Loucy (cell line): Measurements from ENCODE around the gene KDM4C.

Experiments
- H2AFZ ChIP-seq: fragments of 200-600 bp; sonication (generic); 2 replicates; pipeline ENCODE4 v1.6.0; 2016; ENCODE audit warnings: antibody characterized with exemption, mild to moderate bottlenecking, low read length, moderate library complexity
- H3F3A ChIP-seq: fragments of 200-600 bp; 2 replicates; pipeline ENCODE4 v1.6.0; 2016; ENCODE audit warnings: antibody characterized with exemption, low read depth, mild to moderate bottlenecking
- H3K27me3 ChIP-seq: fragments of 200-600 bp; sonication (generic); 2 replicates; pipeline ENCODE4 v1.6.1; 2014; ENCODE audit warnings: low read length, mild to moderate bottlenecking; ENCODE audit not compliant: insufficient read depth, poor library complexity, severe bottlenecking
- H3K36me3 ChIP-seq: fragments of 200-600 bp; sonication (generic); 2 replicates; pipeline ENCODE4 v1.6.1; 2016; ENCODE audit warnings: low read length; ENCODE audit not compliant: insufficient read depth
- H3K4me1 ChIP-seq: fragments of 200-600 bp; sonication (generic); 2 replicates; pipeline ENCODE4 v1.5.1; 2014; ENCODE audit warnings: low read length, mild to moderate bottlenecking; ENCODE audit not compliant: insufficient read depth, poor library complexity, severe bottlenecking
- H3K4me2 ChIP-seq: fragments of 200-600 bp; sonication (generic); 2 replicates; pipeline ENCODE4 v1.6.0; 2014; ENCODE audit warnings: antibody characterized with exemption, low read length, low read depth, mild to moderate bottlenecking; ENCODE audit not compliant: poor library complexity, severe bottlenecking
- H3K4me3 ChIP-seq: fragments of 200-600 bp; sonication (generic); 2 replicates; pipeline ENCODE4 v1.5.1; 2014; ENCODE audit warnings: low read length, mild to moderate bottlenecking, mixed read lengths; ENCODE audit not compliant: poor library complexity, severe bottlenecking
- H3K79me2 ChIP-seq: fragments of 200-600 bp; sonication (generic); 2 replicates; pipeline ENCODE4 v1.6.1; 2014; ENCODE audit warnings: low read length; ENCODE audit not compliant: insufficient read depth
- H3K9ac ChIP-seq: fragments of 200-600 bp; sonication (generic); 2 replicates; pipeline ENCODE4 v1.6.0; 2014; ENCODE audit warnings: mild to moderate bottlenecking, low read depth, low read length, moderate library complexity; ENCODE audit not compliant: poor library complexity, severe bottlenecking
- H3K9me2 ChIP-seq: fragments of 200-600 bp; sonication (generic); replicated peaks from 2 replicates; pipeline ENCODE4 v1.6.1; 2016; ENCODE audit warnings: low read depth, low read length, mixed read lengths
- H3K9me3 ChIP-seq: fragments of 200-600 bp; sonication (generic); 2 replicates; pipeline ENCODE4 v1.6.1; 2014; ENCODE audit warnings: mild to moderate bottlenecking, antibody characterized with exemption, low read length, low read depth; ENCODE audit not compliant: insufficient read depth
- H4K20me1 ChIP-seq: fragments of 200-600 bp; sonication (generic); 2 replicates; pipeline ENCODE4 v1.6.0; 2014; ENCODE audit warnings: antibody characterized with exemption, low read length, mild to moderate bottlenecking; ENCODE audit not compliant: insufficient read depth, poor library complexity, severe bottlenecking
- EZH2phosphoT487 ChIP-seq: fragments of 200-600 bp; IDR thresholded peaks from 2 replicates; pipeline ENCODE4 v1.6.1; 2018; ENCODE audit warnings: antibody characterized with exemption, mild to moderate bottlenecking, moderate library complexity, borderline replicate concordance
- TF ChIP-seq, protein P1 (sequence below): fragments of 200-600 bp; sonication (generic); conservative IDR thresholded peaks from 2 replicates; pipeline ENCODE4 v1.5.1; 2014; ENCODE audit warnings: mild to moderate bottlenecking, antibody characterized with exemption, low read length

Gene KDM4C

GRCh38 chr9:6938447-6938846 is 180.7 kb downstream of the KDM4C start:
- Histone ChIP-seq H2AFZ (no peak overlapping the region), H3K36me3 (peaks cover 5% of the 10 kb centered on the region; the same call in 1 of the 2 replicates), H4K20me1 (no peaks in the 10 kb centered on the region), H3K9ac (no peak overlapping the region), H3K9me3 (no peaks in the 10 kb centered on the region), H3K79me2 (no peaks in the 10 kb centered on the region), H3K4me1 (no peaks in the 10 kb centered on the region), H3K9me2 (no peaks in the 10 kb centered on the region), H3K4me2 (no peak overlapping the region), H3F3A (no peaks in the 10 kb centered on the region), H3K27me3 (no peaks in the 10 kb centered on the region), H3K4me3 (no peak overlapping the region)
- no peak for TF ChIP-seq EZH2phosphoT487
- TF ChIP-seq, protein P1, sequence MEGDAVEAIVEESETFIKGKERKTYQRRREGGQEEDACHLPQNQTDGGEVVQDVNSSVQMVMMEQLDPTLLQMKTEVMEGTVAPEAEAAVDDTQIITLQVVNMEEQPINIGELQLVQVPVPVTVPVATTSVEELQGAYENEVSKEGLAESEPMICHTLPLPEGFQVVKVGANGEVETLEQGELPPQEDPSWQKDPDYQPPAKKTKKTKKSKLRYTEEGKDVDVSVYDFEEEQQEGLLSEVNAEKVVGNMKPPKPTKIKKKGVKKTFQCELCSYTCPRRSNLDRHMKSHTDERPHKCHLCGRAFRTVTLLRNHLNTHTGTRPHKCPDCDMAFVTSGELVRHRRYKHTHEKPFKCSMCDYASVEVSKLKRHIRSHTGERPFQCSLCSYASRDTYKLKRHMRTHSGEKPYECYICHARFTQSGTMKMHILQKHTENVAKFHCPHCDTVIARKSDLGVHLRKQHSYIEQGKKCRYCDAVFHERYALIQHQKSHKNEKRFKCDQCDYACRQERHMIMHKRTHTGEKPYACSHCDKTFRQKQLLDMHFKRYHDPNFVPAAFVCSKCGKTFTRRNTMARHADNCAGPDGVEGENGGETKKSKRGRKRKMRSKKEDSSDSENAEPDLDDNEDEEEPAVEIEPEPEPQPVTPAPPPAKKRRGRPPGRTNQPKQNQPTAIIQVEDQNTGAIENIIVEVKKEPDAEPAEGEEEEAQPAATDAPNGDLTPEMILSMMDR: no peak

GRCh38 chr9:6938873-6939272 is 181.1 kb downstream of the KDM4C start:
- H3K27me3 ChIP-seq: no peaks in the 10 kb centered on the region
- no peaks in the 10 kb centered on the region for H3F3A ChIP-seq
- no peaks in the 10 kb centered on the region for H3K9me3 ChIP-seq
- no peak for TF ChIP-seq EZH2phosphoT487
- TF ChIP-seq, protein P1: no peak
- H3K36me3 ChIP-seq: peaks cover 5% of the 10 kb centered on the region; the same call in 1 of the 2 replicates
- H3K4me1 ChIP-seq: no peaks in the 10 kb centered on the region
- H4K20me1 ChIP-seq: no peaks in the 10 kb centered on the region
- no peaks in the 10 kb centered on the region for H3K9me2 ChIP-seq
- no peak overlapping the region for H2AFZ ChIP-seq
- no peak overlapping the region for H3K9ac ChIP-seq
- H3K4me2 ChIP-seq: no peak overlapping the region
- H3K79me2 ChIP-seq: no peaks in the 10 kb centered on the region
- no peak overlapping the region for H3K4me3 ChIP-seq

DNA sequence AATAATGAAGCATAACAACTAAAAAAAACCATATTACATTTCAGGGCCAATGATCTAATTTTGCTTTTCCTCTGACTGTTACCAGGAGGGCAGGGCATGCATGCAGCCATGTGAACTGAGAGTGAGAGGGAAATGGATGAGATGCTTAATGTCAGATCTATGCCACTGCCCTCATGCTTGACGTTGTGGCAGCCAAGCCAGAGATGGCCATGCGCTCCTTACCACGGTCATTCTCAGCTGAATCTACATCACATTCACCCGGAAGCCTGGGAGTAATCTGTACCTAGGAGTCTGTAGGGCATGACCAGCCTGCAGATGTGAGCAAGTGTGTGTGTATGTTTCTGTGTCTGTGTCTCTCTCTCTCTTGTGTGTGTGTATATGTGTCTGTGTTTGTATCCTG is 183.7 kb downstream of the KDM4C start:
- Histone ChIP-seq H3F3A (no peaks in the 10 kb centered on the region), H4K20me1 (no peaks in the 10 kb centered on the region), H3K4me1 (peaks cover 5% of the 10 kb centered on the region), H3K4me3 (no peak overlapping the region), H3K9me3 (no peaks in the 10 kb centered on the region), H2AFZ (no peak overlapping the region), H3K9me2 (no peaks in the 10 kb centered on the region), H3K9ac (no peak overlapping the region), H3K79me2 (no peaks in the 10 kb centered on the region), H3K4me2 (no peak overlapping the region), H3K36me3 (peaks cover 5% of the 10 kb centered on the region; the same call in 1 of the 2 replicates), H3K27me3 (no peaks in the 10 kb centered on the region)
- TF ChIP-seq, protein P1: no peak
- no peak for TF ChIP-seq EZH2phosphoT487
